Thoracic aorta (tissue), 2 donors: ENCODE measurements around the gene SERPINA10. TPM values are rescaled to one million over a fixed set of nuclear protein-coding genes. Genes with fewer than 3 reads are reported as not detected.

ENCODE experiments used
- ATAC-seq: fragments of 150-250 bp; one replicate; pipeline ENCODE4 v1.8.0; 2017; ENCODE audit warnings: low read depth; ENCODE audit not compliant: insufficient number of reproducible peaks, low FRiP score
- DNase-seq: peaks from one replicate; pipeline ENCODE4 v3.0.0-alpha.2; 2020; ENCODE audit warnings: low spot score
- H3K27ac ChIP-seq, 2 donors: fragments of 200-600 bp; sonication (generic); 1 replicate in 1 of 2; 2 replicates in 1 of 2; pipeline ENCODE4 v1.5.1; 2016; ENCODE audit warnings: mild to moderate bottlenecking in 2 of 2, moderate library complexity in 2 of 2
- H3K27me3 ChIP-seq: fragments of 200-600 bp; sonication (generic); replicated peaks from 2 replicates; pipeline ENCODE4 v1.6.0; 2016; ENCODE audit warnings: mild to moderate bottlenecking; ENCODE audit not compliant: insufficient read depth
- H3K36me3 ChIP-seq: fragments of 200-600 bp; sonication (generic); one replicate; pipeline ENCODE4 v1.5.1; 2016
- H3K4me1 ChIP-seq, 2 donors: fragments of 200-600 bp; sonication (generic); 1 replicate in 1 of 2; 2 replicates in 1 of 2; pipeline versions ENCODE4 v1.5.1 to v1.6.0; 2016; ENCODE audit warnings: low read depth in 2 of 2, mild to moderate bottlenecking in 1 of 2; ENCODE audit not compliant: control insufficient read depth in 1 of 2
- H3K4me3 ChIP-seq: fragments of 200-600 bp; sonication (generic); 2 replicates; pipeline ENCODE4 v1.5.1; 2016; ENCODE audit warnings: mild to moderate bottlenecking
- H3K9me3 ChIP-seq: fragments of 200-600 bp; sonication (generic); 2 replicates; pipeline ENCODE4 v1.5.1; 2016
- CTCF ChIP-seq: fragments of 200-600 bp; sonication (generic); IDR thresholded peaks from one replicate; pipeline ENCODE4 v1.5.1; 2019; ENCODE audit warnings: antibody characterized with exemption
- total RNA-seq, 2 donors: library from RNA; depleted of rRNA; stranded (reverse); fragments of >200 nt; gene quantifications; one replicate each; pipeline versions ENCODE4 v1.1.0 to v1.2.3, GENCODE V29; 2016

SERPINA10 gene
- total RNA-seq, 2 donors from 2014 or later: 0.28 TPM; not detected in 1

DNA sequence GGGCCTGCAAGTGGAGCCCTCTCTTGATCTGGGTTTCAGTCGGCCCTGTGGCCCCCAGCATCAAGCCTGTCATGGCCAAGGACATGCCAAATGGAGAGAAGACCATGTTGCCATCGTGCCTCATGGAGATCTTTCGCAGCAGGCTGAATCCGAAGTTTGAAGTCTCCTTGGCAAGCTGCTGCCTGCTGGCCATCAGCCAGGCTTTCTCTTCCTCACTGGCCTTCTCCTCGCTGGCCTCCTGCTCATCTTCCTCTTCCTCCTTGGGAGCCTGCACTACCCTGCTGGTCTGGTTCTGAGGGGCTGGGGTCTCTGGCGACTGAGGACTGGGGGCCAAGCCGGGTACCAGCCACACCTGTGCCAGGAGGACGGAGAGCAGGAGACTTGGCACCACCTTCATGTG, 2.9 kb downstream of the SERPINA10 start:
- Histone ChIP-seq H3K27ac (no peak overlapping the region), H3K4me3 (no peak overlapping the region), H3K9me3 (no peaks in the 10 kb centered on the region), H3K27me3 (no peaks in the 10 kb centered on the region), H3K36me3 (no peaks in the 10 kb centered on the region), H3K4me1 (no peaks in the 10 kb centered on the region)
- DNase-seq: no peak
- ATAC-seq: no peak
- no peak for TF ChIP-seq CTCF

DNA sequence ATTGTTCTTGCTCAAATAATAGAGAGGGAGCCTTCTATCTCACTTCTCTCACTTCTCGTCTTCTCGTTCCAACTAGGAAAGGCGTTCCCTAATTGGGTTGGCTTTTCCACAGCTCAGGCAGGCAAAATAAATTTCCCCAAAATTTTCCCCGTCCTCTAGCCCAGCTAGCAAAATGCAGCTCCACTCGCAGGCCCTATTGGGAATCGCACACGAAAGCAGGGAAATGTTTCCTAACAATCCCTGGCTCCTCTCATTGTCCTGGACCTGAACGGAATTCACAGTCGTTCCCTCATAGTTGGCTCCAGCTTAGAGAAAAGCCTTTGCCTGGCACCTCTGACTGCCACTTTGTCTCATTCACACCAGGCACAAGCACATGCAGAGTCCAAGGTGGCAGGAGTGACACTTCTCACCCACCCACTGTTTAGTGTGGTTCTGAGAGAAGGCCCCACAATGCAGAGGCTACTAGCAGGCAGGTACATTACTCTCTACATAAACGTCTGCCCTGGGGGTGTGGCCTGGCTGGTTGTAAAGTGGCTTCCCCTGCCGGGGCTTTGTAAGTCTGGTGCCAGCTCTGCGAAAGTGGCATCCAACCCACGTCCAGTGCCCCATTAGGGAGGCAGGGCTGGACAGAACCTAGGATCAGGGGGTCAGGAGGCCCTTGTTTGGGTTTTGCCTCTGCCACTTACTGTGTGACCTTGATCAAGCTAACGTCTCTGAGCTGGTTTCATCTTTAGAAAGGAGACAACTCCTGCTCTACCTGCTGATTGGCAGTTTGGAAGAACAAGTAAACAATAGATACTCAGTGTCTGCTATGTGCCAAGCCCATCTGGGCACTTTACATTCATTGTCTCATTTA, 4.2 kb downstream of the SERPINA10 start:
- Histone ChIP-seq H3K36me3 (no peaks in the 10 kb centered on the region), H3K4me3 (no peak overlapping the region), H3K27ac (no peak overlapping the region), H3K27me3 (no peaks in the 10 kb centered on the region), H3K4me1 (no peaks in the 10 kb centered on the region), H3K9me3 (no peaks in the 10 kb centered on the region)
- TF ChIP-seq CTCF: no peak
- DNase-seq: no peak
- no peak for ATAC-seq

- Histone ChIP-seq H3K4me1 (no peaks in the 10 kb centered on the region), H3K27me3 (no peaks in the 10 kb centered on the region), H3K27ac (no peak overlapping the region), H3K36me3 (no peaks in the 10 kb centered on the region), H3K9me3 (no peaks in the 10 kb centered on the region), H3K4me3 (no peak overlapping the region)
- no peak for ATAC-seq
- TF ChIP-seq CTCF: no peak
- DNase-seq: no peak
Observed at GRCh38 chr14:94285158-94285557, 7.9 kb downstream of the SERPINA10 start.

GRCh38 chr14:94284221-94284620, 8.8 kb downstream of the SERPINA10 start:
- Histone ChIP-seq H3K27me3 (no peaks in the 10 kb centered on the region), H3K27ac (no peak overlapping the region), H3K4me1 (no peaks in the 10 kb centered on the region), H3K9me3 (no peaks in the 10 kb centered on the region), H3K36me3 (no peaks in the 10 kb centered on the region), H3K4me3 (no peak overlapping the region)
- ATAC-seq (no peak), DNase-seq (no peak)
- TF ChIP-seq CTCF: no peak

- Histone ChIP-seq H3K4me1 (no peaks in the 10 kb centered on the region), H3K27me3 (no peaks in the 10 kb centered on the region), H3K36me3 (no peaks in the 10 kb centered on the region), H3K4me3 (no peak overlapping the region), H3K27ac (no peak overlapping the region), H3K9me3 (no peaks in the 10 kb centered on the region)
- ATAC-seq (no peak), DNase-seq (no peak)
- TF ChIP-seq CTCF: no peak
Observed at GRCh38 chr14:94282991-94283723, 9.9 kb downstream of the SERPINA10 start.
